Activated CD4-positive, alpha-beta T cell treated with anti-CD3 and anti-CD28 coated beads for 36 hours (primary cell): Measurements from ENCODE around the gene CSF3. TPM values are rescaled to one million over a fixed set of nuclear protein-coding genes. Genes with fewer than 3 reads are reported as not detected.

Experiments
- ATAC-seq: fragments of 200-7000 bp; cut with Tn5 transposase; one replicate; pipeline ENCODE4 v1.10.0; 2021; ENCODE audit warnings: mild to moderate bottlenecking, moderate library complexity
- CTCF ChIA-PET: fragments of 350-600 bp; sonication (Branson Sonifier 250); formaldehyde crosslinking; loops from one replicate; lab custom pipeline; 2021; ENCODE audit warnings: antibody characterized with exemption; lab: Charles Lee
- POLR2A ChIA-PET: fragments of 350-600 bp; sonication (Branson Sonifier 250); formaldehyde crosslinking; loops from one replicate; lab custom pipeline; 2021; ENCODE audit warnings: antibody characterized with exemption, inconsistent platforms; lab: Charles Lee
- DNase-seq: peaks from one replicate; pipeline ENCODE4 v3.0.0-alpha.2; 2020
- H3K27ac Mint-ChIP-seq: one replicate; pipeline ENCODE4 v1.8.0; 2021; ENCODE audit warnings: mixed read lengths
- H3K27me3 Mint-ChIP-seq: one replicate; pipeline ENCODE4 v1.8.0; 2021; ENCODE audit warnings: mixed read lengths
- H3K36me3 Mint-ChIP-seq: one replicate; pipeline ENCODE4 v1.8.0; 2021; ENCODE audit warnings: low read depth, mixed read lengths
- H3K4me1 Mint-ChIP-seq: one replicate; pipeline ENCODE4 v1.8.0; 2021; ENCODE audit warnings: mixed read lengths
- H3K4me3 Mint-ChIP-seq: one replicate; pipeline ENCODE4 v1.8.0; 2021; ENCODE audit warnings: mild to moderate bottlenecking, moderate library complexity, mixed read lengths
- H3K9me3 Mint-ChIP-seq: one replicate; pipeline ENCODE4 v1.8.0; 2021; ENCODE audit warnings: low read depth, mixed read lengths
- intact Hi-C, 2 experiments: fragments of 100-400 bp; cut with DNase I in 1 of 2; cut with micrococcal nuclease in 1 of 2; formaldehyde crosslinking; loops; one replicate each; pipeline versions ENCODE4 v1.14.2 to v1.15.1; 2022 to 2024; cut with DNase I, micrococcal nuclease
- total RNA-seq, 2 experiments: library from RNA; stranded (reverse); gene quantifications; one replicate each; pipeline ENCODE4 v1.2.3, GENCODE V29; 2021

The CSF3 gene
- total RNA-seq, 2 experiments from 2014 or later = not detected

GRCh38 chr17:40015998-40016985 lies 1.1 kb downstream of the CSF3 start:
- ATAC-seq = no peak
- POLR2A ChIA-PET = no interaction called here
- intact Hi-C loops = loop anchor here in 1 of 2 experiments (10.0 kb wide), 1 partner anchor 269 kb away; the partner anchor contains the start of gene CDC6
- Mint-ChIP-seq H3K4me1 (no peaks in the 10 kb centered on the region), H3K9me3 (no peaks in the 10 kb centered on the region), H3K4me3 (no peak overlapping the region), H3K27me3 (peaks cover 3% of the 10 kb centered on the region), H3K36me3 (peaks cover 5% of the 10 kb centered on the region), H3K27ac (no peak overlapping the region)
- CTCF ChIA-PET = interaction anchor here (0.9 to 5.5 kb wide), 7 partner anchors 9 to 152 kb away, joined by 3 to 77 read pairs (median 6); no protein-coding TSS in a partner anchor
- DNase-seq = no peak

GRCh38 chr17:40017422-40018080 lies 2.3 kb downstream of the CSF3 start:
- no peak for ATAC-seq
- peaks cover 15% of the 10 kb centered on the region for H3K36me3 Mint-ChIP-seq
- ChIA-PET CTCF (interaction anchor here (0.6 to 1.1 kb wide), 2 partner anchors 10 to 602 kb away, joined by 3 read pairs; no protein-coding TSS in a partner anchor), POLR2A (interaction anchor here (1.0 kb wide), 1 partner anchor 78 kb away, joined by 3 read pairs; no protein-coding TSS in a partner anchor)
- DNase-seq = no peak
- intact Hi-C loops = loop anchor here in 1 of 2 experiments (10.0 kb wide), 1 partner anchor 267 kb away; the partner anchor contains the start of gene CDC6
- no peak overlapping the region for H3K4me3 Mint-ChIP-seq
- no peaks in the 10 kb centered on the region for H3K4me1 Mint-ChIP-seq
- no peak overlapping the region for H3K27ac Mint-ChIP-seq
- no peaks in the 10 kb centered on the region for H3K9me3 Mint-ChIP-seq
- H3K27me3 Mint-ChIP-seq = no peaks in the 10 kb centered on the region

GRCh38 chr17:40018211-40019121 lies 3.2 kb downstream of the CSF3 start:
- H3K27ac Mint-ChIP-seq = no peak overlapping the region
- DNase-seq = no peak

GRCh38 chr17:40019140-40019991 lies 4.1 kb downstream of the CSF3 start:
- H3K27me3 Mint-ChIP-seq = no peaks in the 10 kb centered on the region
- no peak overlapping the region for H3K27ac Mint-ChIP-seq
- peaks cover 24% of the 10 kb centered on the region for H3K36me3 Mint-ChIP-seq
- ChIA-PET POLR2A (no interaction called here), CTCF (interaction anchor here (1.1 to 1.4 kb wide), 2 partner anchors 8 to 16 kb away, joined by 3 to 4 read pairs; no protein-coding TSS in a partner anchor)
- no peak overlapping the region for H3K4me3 Mint-ChIP-seq
- intact Hi-C loops = loop anchor here in 1 of 2 experiments (10.0 kb wide), 1 partner anchor 265 kb away; the partner anchor contains the start of gene CDC6
- H3K4me1 Mint-ChIP-seq = no peaks in the 10 kb centered on the region
- ATAC-seq = no peak
- DNase-seq = no peak
- H3K9me3 Mint-ChIP-seq = no peaks in the 10 kb centered on the region

More at GRCh38 chr17:40018211-40019121, 3.2 kb downstream of the CSF3 start:
- no peak for ATAC-seq
- no peak overlapping the region for H3K4me3 Mint-ChIP-seq
- ChIA-PET POLR2A (interaction anchor here (1.0 kb wide), 1 partner anchor 78 kb away, joined by 3 read pairs; no protein-coding TSS in a partner anchor), CTCF (interaction anchor here (0.6 to 1.4 kb wide), 3 partner anchors 9 to 41 kb away, joined by 3 to 4 read pairs (median 3); no protein-coding TSS in a partner anchor)
- H3K36me3 Mint-ChIP-seq = peaks cover 18% of the 10 kb centered on the region
- intact Hi-C loops = loop anchor here in 1 of 2 experiments (10.0 kb wide), 1 partner anchor 266 kb away; the partner anchor contains the start of gene CDC6
- H3K4me1 Mint-ChIP-seq = no peaks in the 10 kb centered on the region
- no peaks in the 10 kb centered on the region for H3K9me3 Mint-ChIP-seq
- no peaks in the 10 kb centered on the region for H3K27me3 Mint-ChIP-seq

- ChIA-PET POLR2A (no interaction called here), CTCF (no interaction called here)
- no peak overlapping the region for H3K4me3 Mint-ChIP-seq
- H3K4me1 Mint-ChIP-seq = peaks cover 1% of the 10 kb centered on the region
- H3K9me3 Mint-ChIP-seq = no peaks in the 10 kb centered on the region
- DNase-seq = no peak
- H3K27me3 Mint-ChIP-seq = no peaks in the 10 kb centered on the region
- peaks cover 24% of the 10 kb centered on the region for H3K36me3 Mint-ChIP-seq
- ATAC-seq = no peak
- intact Hi-C loops = no loop called here
- no peak overlapping the region for H3K27ac Mint-ChIP-seq
These were observed 4.9 kb downstream of the CSF3 start for GRCh38 chr17:40020146-40020545.

GRCh38 chr17:40021451-40021971 lies 6.3 kb downstream of the CSF3 start:
- Mint-ChIP-seq H3K4me3 (no peak overlapping the region), H3K4me1 (peaks cover 15% of the 10 kb centered on the region), H3K27ac (no peak overlapping the region), H3K27me3 (no peaks in the 10 kb centered on the region), H3K9me3 (no peaks in the 10 kb centered on the region), H3K36me3 (peaks cover 37% of the 10 kb centered on the region)
- POLR2A ChIA-PET = no interaction called here
- intact Hi-C loops = no loop called here
- ATAC-seq = no peak
- no peak for DNase-seq
- CTCF ChIA-PET = interaction anchor here (0.6 to 1.4 kb wide), 6 partner anchors 8 to 277 kb away, joined by 3 to 4 read pairs (median 4); no protein-coding TSS in a partner anchor

- intact Hi-C loops = no loop called here
- H3K36me3 Mint-ChIP-seq = peaks cover 43% of the 10 kb centered on the region
These were observed 7.3 kb downstream of the CSF3 start for GRCh38 chr17:40022497-40022896.

GRCh38 chr17:40022961-40023541 lies 7.8 kb downstream of the CSF3 start:
- ATAC-seq (no peak), DNase-seq (no peak)
- Mint-ChIP-seq H3K36me3 (peaks cover 45% of the 10 kb centered on the region), H3K27ac (no peak overlapping the region), H3K4me1 (peaks cover 22% of the 10 kb centered on the region), H3K9me3 (no peaks in the 10 kb centered on the region), H3K27me3 (no peaks in the 10 kb centered on the region), H3K4me3 (no peak overlapping the region)
- CTCF ChIA-PET = interaction anchor here (0.7 kb wide), 1 partner anchor 10 kb away, joined by 3 read pairs; no protein-coding TSS in a partner anchor
- intact Hi-C loops = no loop called here
- POLR2A ChIA-PET = no interaction called here

More at GRCh38 chr17:40022497-40022896, 7.3 kb downstream of the CSF3 start:
- H3K27ac Mint-ChIP-seq = no peak overlapping the region
- DNase-seq = no peak
- peaks cover 22% of the 10 kb centered on the region for H3K4me1 Mint-ChIP-seq
- no peak overlapping the region for H3K4me3 Mint-ChIP-seq
- ChIA-PET CTCF (interaction anchor here (0.7 to 1.4 kb wide), 4 partner anchors 8 to 53 kb away, joined by 3 to 4 read pairs (median 4); no protein-coding TSS in a partner anchor), POLR2A (no interaction called here)
- no peaks in the 10 kb centered on the region for H3K9me3 Mint-ChIP-seq
- H3K27me3 Mint-ChIP-seq = no peaks in the 10 kb centered on the region
- ATAC-seq = no peak

GRCh38 chr17:40023590-40024292 lies 8.5 kb downstream of the CSF3 start:
- Mint-ChIP-seq H3K36me3 (peaks cover 49% of the 10 kb centered on the region), H3K27me3 (no peaks in the 10 kb centered on the region), H3K9me3 (no peaks in the 10 kb centered on the region), H3K27ac (no peak overlapping the region), H3K4me3 (no peak overlapping the region), H3K4me1 (peaks cover 22% of the 10 kb centered on the region)
- ChIA-PET POLR2A (no interaction called here), CTCF (interaction anchor here (0.5 to 0.7 kb wide), 4 partner anchors 24 to 1908 kb away, joined by 3 to 4 read pairs (median 3); no protein-coding TSS in a partner anchor)
- no peak for ATAC-seq
- intact Hi-C loops = no loop called here
- no peak for DNase-seq
